Epithelial cell of proximal tubule (primary cell): ENCODE results near the gene EFCAB5. TPM values are rescaled to one million over a fixed set of nuclear protein-coding genes. Genes with fewer than 3 reads are reported as not detected.
"Not testable (repeated sequence)": the region's sequence is repeated elsewhere in the genome, so short reads cannot be mapped to it uniquely, and the experiment has no call there.

Experiments used
- DNase-seq: peaks from one replicate; pipeline ENCODE4 v3.0.0-alpha.2; 2011; ENCODE audit warnings: low read depth
- H3K4me3 ChIP-seq: 2 replicates; pipeline ENCODE4 v1.5.1; 2011; ENCODE audit warnings: low read depth, mild to moderate bottlenecking, low read length
- total RNA-seq: library from RNA; depleted of rRNA; stranded (reverse); fragments of >200 nt; gene quantifications from 2 replicates; pipeline ENCODE4 v1.2.3, GENCODE V29; 2015
- TF ChIP-seq, protein P1 (sequence below): conservative IDR thresholded peaks from 2 replicates; pipeline ENCODE4 v1.5.1; 2012; ENCODE audit warnings: low read depth, mild to moderate bottlenecking, low read length

Gene EFCAB5
- total RNA-seq, 1 donor from 2014 or later: 2.5 TPM

DNA sequence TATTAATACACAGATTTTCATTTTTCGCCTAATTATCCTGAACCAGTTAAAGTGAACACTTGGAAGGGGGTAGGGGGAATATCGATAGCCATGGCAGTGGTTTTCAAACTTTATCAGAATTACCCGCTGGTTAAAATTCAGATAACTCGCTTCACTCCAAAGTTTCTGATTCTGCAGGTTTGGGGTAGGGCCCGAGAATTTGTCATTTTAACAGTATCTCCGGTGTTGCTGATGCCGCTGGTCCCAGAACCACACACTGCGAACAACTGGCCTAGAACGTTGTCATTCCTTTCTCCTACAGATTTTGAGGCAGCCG is 174.9 kb downstream of the EFCAB5 start:
- TF ChIP-seq, protein P1, sequence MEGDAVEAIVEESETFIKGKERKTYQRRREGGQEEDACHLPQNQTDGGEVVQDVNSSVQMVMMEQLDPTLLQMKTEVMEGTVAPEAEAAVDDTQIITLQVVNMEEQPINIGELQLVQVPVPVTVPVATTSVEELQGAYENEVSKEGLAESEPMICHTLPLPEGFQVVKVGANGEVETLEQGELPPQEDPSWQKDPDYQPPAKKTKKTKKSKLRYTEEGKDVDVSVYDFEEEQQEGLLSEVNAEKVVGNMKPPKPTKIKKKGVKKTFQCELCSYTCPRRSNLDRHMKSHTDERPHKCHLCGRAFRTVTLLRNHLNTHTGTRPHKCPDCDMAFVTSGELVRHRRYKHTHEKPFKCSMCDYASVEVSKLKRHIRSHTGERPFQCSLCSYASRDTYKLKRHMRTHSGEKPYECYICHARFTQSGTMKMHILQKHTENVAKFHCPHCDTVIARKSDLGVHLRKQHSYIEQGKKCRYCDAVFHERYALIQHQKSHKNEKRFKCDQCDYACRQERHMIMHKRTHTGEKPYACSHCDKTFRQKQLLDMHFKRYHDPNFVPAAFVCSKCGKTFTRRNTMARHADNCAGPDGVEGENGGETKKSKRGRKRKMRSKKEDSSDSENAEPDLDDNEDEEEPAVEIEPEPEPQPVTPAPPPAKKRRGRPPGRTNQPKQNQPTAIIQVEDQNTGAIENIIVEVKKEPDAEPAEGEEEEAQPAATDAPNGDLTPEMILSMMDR: no peak
- DNase-seq: no peak
- peak overlapping the region; percentile 86 for H3K4me3 ChIP-seq

DNA sequence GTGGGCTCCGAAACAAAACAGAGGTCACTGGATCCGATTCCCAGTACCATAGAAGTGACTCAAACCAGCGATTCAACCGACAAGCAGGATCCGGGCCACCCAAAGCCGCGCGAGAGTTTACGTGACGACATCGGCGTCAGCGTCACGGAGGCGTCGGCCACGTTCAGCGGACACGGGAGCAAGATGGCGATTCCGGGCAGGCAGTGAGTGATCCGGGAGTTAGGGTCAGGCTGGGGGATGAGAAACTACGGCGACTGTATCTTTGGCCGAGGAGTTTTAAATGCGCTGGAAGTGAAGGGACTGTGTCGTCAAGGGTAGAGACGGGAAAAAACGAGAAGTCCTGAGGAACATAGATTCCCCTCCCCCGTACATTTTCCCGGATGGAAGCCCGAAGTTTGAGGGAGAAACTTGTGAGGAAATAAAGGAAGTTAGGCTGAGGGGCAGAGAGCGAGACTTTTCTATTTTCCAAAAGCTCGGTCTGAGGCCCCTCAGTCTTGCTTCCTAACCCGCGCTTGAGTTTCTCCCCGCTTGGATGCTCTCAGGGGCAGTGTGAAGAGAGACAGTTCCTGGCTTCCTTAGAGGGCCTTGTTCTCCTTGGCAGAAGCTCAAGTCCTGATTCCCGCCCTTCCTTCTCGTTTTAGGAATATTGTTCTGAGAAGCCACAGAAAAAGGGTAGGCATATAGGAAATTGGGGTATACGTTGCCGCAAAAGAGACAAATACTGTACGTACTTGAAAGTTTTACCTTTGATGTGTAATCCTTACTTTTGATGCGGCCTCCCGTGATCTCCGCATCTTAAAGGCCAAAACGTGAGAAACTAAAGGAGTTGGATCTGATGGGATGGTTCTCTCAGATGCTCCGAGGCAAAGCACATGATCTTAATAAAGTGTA is 175.5 kb downstream of the EFCAB5 start, which contains the start of gene NSRP1:
TSS of gene NSRP1 (plus strand) at position 156 of the 891 bp plus-strand sequence. CDS start at position 184, 28 bp downstream.
- TF ChIP-seq, protein P1: no peak
- DNase-seq: peak; percentile 60
- H3K4me3 ChIP-seq: peak within 1 kb of the TSS; percentile 86

DNA sequence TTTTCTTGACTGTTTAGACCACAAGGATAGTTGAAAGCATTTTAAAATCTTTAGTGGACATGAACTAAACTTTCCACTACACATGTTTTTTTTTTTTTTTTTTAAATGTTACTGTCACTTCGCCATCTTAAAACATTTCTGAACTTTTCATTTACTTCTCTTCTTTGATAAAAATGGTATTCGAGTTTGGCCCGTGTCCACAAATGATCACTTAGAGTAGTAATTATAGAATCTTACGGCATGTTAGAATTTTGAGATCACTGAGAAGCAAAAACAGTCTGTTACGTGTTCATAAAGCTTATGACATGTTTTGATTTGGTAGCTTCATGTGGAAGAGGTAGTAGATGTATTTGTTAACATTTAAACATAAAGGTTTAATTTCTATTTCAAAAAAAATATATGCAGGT is 176.2 kb downstream of the EFCAB5 start:
- TF ChIP-seq, protein P1: no peak
- peak overlapping the region; percentile 86 for H3K4me3 ChIP-seq
- DNase-seq: no peak

DNA sequence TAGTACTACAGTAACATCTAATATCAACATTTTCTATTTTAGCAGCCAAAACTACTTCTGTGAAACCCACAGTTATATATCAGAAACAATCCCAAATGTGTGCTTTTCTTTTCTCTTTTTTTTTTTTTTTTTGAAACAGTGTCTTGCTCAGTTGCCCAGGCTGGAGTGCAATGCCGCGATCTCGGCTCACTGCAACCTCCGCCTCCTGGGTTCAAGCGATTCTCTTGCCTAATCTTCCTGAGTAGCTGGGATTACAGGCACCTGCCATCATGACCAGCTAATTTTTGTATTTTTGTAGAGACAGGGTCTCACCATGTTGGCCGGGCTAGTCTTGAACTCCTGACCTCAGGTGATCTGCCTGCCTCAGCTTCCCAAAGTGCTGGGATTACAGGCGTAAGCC is 177.2 kb downstream of the EFCAB5 start:
- not testable (repeated sequence) for DNase-seq, H3K4me3 ChIP-seq

DNA sequence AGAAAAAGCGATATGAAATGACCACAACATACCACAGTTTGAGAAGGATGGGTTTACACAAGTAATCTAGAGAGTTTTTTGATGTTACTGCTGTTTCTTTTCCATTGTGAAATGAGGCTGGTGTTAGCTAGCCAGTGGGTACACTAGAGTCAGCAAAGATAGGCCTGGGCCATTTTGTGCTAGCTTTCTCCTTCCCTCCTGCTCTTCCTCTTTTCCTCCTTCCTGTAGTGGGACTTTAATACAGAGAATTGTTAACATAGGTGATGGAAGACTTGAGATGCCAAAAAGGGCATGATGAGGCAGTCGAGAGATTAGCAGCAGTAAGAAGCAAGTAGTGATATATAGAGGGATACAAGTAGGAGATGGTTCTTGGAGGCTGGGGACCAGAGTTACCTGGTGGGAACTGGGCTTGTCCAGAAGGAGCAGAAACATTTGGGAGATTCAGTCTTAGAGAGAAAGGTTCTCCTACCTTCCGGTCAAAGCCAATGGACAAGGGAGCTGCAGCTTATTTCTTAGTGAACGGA is 182.9 kb downstream of the EFCAB5 start:
- DNase-seq: no peak
- TF ChIP-seq, protein P1: no peak
- no peak overlapping the region for H3K4me3 ChIP-seq

DNA sequence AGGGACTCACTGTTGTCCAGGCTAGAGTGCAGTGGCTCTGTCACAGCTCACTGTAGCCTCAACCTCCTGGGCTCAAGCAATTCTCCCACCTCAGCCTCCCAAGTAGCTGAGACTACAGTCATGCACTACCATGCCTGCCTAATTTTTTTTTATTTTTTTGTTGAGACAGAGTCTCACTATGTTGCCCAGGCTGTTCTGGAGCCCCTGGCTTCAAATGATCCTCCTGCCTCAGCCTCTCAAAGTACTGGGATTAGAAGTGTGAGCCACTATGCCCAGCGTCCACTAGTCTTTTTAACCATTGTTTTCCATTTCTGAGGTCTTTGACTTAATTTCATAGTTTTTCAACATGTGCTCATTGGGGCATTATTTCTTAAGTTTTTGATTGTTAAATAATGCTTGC is 188.7 kb downstream of the EFCAB5 start:
- DNase-seq: no peak
- H3K4me3 ChIP-seq: no peak overlapping the region
- TF ChIP-seq, protein P1: no peak

DNA sequence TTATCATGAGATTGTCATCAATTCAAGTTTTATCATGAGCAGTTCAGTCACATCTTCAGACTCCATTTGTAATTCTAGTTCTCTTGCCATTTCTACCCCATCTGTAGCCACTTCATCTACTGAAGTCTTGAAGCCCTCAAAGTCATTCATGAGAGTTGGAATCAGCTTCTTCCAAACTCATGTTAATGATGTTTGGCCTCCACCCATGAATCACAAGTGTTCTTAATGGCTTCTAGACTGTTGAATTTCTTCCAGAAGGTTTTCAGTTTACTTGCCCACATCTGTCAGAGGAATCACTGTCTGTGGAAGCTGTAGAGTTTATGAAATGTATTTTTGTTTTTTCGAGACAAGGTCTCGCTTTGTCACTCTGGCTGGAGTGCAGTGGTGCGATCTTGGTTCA is 191.2 kb downstream of the EFCAB5 start:
- DNase-seq: no peak
- TF ChIP-seq, protein P1: no peak
- no peak overlapping the region for H3K4me3 ChIP-seq
